Activated T-cell treated with anti-CD3 and anti-CD28 coated beads for 4 hours (primary cell): Measurements from ENCODE around the gene NAP1L2.
A peak's percentile ranks its signal among the peaks of the same experiment; 100 is the strongest.
"Not testable (repeated sequence)": the region's sequence is repeated elsewhere in the genome, so short reads cannot be mapped to it uniquely, and the experiment has no call there.

Experiments
- DNase-seq: peaks from one replicate; pipeline ENCODE4 v3.0.0-alpha.2; 2020

NAP1L2 gene, protein sequence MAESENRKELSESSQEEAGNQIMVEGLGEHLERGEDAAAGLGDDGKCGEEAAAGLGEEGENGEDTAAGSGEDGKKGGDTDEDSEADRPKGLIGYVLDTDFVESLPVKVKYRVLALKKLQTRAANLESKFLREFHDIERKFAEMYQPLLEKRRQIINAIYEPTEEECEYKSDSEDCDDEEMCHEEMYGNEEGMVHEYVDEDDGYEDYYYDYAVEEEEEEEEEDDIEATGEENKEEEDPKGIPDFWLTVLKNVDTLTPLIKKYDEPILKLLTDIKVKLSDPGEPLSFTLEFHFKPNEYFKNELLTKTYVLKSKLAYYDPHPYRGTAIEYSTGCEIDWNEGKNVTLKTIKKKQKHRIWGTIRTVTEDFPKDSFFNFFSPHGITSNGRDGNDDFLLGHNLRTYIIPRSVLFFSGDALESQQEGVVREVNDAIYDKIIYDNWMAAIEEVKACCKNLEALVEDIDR

GRCh38 chrX:73214426-73215094 is at the start of gene NAP1L2:
TSS of gene NAP1L2 (minus strand) at chrX:73214851. CDS start at chrX:73214492, 359 bp downstream.
- peak; percentile 12 for DNase-seq

- DNase-seq: no peak
Observed at GRCh38 chrX:73262991-73263390, 48.3 kb upstream of the NAP1L2 start.

DNA sequence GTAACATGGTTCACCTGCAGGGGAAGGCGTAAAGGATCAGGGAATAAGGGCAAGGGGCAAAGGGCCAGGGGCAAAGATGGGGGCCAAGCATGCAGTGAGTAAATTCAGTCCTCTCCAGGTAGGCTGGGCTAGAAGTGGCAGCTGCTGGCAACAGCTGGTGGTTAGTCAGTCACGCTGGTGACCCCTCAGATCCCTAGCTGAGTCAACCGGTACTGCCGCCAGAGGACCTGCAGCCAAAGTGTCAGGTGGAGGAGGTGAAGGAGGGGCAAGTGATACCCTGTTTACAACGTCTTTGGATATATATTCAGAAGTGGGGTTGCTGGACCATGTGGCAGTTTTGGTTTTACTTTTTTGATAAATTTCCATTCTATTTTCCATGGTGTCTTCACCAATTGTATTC is 24.6 kb upstream of the NAP1L2 start:
- DNase-seq: no peak

DNA sequence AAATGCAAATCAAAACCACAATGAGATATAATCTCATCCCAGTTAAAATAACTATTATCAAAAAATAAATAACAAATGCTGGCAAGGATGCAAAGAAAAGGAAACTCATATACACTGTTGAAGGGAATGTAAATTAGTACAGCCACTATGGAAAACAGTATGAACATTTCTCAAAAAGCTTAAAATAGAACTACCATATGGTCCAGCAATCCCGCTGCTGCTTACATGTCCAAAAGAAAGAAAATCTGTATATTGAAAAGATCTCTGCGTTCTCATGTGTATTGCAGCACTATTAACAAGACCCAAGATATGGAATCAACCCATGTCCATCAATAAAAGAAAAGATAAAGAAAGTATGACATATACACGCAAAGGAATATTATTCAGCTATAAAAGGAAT is 3.0 kb upstream of the NAP1L2 start:
- no peak for DNase-seq

DNA sequence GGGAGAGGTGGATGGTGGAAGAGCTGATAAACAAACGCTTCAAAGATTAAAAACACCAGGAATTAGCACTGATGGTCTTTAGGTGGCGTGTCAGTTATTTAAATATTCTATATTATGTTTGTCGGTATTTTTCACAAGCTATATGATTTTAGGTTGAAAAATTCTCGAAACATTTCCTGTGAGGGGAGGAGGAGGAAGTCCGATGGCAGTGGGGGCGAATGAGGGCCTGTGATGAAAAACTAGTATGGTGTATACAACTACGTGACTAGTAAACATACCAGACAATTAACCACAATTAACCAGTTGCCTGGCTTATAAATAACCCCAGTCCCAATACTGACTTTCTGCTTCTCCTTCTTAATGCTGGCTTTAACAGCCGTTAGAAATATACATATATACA is 595 bp upstream of the NAP1L2 start:
- DNase-seq: no peak

- no peak for DNase-seq
Observed at GRCh38 chrX:73213734-73214425, 771 bp downstream of the NAP1L2 start.

DNA sequence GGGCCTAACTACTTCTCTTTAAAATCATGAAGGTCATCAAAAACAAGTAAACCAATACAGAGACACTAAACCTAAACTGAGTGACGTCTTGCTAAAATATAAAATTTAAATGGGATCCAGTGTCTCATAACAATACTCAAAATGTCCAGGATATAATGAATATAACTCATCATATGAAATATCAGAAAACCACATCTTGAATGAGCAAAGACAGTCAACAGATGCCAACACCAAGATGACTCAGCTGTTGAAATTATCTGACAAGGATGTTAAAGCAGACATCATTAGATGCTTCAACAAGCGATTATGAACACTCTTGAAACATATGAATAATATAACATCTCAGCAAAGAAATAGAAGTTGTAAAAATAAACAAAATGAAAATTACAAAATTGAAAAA is 8.3 kb downstream of the NAP1L2 start:
- DNase-seq: no peak

- DNase-seq: no peak
Observed at GRCh38 chrX:73182502-73183114, 32.0 kb downstream of the NAP1L2 start.

DNA sequence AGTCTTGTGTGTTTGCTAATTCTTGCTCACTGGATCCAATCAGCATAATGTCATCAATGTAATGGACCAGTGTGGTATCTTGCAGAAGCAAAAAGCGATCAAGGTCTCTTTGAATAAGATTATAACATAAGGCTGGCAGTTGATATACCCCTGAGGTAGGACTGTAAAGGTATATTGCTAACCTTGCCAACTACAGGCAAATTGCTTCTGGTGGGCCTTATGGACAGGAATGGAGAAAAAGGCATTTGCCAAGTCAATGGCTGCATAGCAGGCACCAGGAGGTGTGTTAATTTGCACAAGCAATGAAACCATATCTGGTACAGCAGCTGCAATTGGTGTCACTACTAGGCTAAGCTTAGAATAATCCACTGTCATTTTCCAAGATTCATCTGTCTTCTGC is 45.7 kb downstream of the NAP1L2 start:
- DNase-seq: not testable (repeated sequence)
